GM15510 (cell line): Measurements from ENCODE around the gene RAD23B.

ENCODE experiments used
- POLR2A ChIP-seq: IDR thresholded peaks from 3 replicates; pipeline ENCODE4 v1.6.1; 2011; ENCODE audit warnings: borderline replicate concordance; ENCODE audit not compliant: insufficient read length; ENCODE audit errors: extremely low read depth

RAD23B gene

GRCh38 chr9:107363516-107364152, 80.6 kb downstream of the RAD23B start:
- no peak for TF ChIP-seq POLR2A

DNA sequence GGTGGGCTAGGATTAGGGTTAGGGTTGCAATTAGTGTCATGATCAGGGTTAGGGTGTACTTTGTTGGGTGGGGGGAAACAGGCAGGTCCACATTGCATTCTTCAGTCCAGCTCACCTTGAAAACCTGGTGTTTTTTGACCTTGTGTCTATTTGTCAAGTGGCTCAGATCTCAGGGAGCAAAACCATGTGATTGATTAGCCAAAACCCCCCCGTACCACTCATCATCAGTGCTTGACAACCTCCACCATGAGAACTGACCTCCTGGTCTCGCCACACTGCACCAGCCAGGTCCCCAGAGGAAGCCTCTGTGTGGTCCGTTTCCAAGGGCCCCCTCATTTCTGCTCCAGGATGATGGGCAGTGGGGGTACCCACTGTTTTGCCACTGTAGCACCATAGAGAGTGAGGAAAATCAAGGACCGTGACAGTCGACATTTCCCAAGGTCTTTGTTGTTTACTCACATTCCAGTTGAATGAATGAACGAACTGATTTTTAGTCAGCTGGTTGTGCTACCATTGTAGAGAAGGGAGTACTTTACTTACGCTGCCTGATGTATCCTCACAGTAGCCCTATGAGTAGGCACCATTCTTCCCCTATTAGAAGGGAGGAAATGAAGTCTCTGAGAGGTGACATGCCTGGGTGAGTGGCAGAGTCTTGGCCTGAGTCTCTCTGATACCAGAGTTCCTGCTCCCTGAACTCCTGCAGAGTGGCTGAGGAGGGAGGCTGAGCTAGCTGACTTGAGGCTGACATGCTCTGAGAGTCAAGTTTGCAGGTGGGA, 84.8 kb downstream of the RAD23B start:
- no peak for TF ChIP-seq POLR2A

DNA sequence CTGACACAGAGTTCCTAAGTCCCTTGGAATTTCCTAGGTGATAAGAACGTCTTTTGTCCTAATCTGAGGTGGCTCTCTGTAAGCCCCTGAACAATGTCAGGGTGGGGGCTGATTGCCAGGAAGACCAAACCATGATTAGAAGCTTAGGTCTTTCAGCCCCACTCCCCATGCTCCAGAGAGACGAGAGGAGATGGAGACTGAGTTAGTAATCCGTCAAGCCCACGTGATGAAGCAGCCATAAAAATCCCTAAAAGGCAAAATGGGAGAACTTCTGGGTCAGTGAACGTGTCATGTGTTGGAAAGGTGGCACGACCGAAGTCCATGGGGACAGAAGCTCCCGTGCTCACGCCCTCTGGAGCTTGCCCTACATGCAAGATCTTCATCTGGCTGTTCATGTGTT, 85.6 kb downstream of the RAD23B start:
- no peak for TF ChIP-seq POLR2A

DNA sequence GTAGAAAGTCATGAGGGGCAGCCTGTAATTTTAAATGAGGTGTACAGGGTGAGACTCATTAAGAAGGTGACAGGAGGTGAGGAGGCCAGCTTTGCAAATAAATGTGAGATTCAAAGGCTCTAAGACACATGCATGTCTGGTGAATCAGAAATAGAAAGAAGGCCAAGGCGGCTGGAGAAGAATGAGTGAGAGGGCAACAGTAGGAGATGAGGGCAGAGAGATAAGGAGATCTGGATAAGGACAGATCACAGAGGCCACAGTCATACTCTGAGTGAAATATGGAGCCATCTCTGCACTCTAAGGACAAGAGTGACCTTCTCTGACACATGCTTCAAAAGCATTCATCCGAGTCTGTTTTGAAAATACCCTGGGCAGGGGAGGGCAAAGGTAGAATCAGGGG, 90.7 kb downstream of the RAD23B start:
- TF ChIP-seq POLR2A = no peak

- no peak for TF ChIP-seq POLR2A
Measured at GRCh38 chr9:107375001-107375400, 91.9 kb downstream of the RAD23B start.

DNA sequence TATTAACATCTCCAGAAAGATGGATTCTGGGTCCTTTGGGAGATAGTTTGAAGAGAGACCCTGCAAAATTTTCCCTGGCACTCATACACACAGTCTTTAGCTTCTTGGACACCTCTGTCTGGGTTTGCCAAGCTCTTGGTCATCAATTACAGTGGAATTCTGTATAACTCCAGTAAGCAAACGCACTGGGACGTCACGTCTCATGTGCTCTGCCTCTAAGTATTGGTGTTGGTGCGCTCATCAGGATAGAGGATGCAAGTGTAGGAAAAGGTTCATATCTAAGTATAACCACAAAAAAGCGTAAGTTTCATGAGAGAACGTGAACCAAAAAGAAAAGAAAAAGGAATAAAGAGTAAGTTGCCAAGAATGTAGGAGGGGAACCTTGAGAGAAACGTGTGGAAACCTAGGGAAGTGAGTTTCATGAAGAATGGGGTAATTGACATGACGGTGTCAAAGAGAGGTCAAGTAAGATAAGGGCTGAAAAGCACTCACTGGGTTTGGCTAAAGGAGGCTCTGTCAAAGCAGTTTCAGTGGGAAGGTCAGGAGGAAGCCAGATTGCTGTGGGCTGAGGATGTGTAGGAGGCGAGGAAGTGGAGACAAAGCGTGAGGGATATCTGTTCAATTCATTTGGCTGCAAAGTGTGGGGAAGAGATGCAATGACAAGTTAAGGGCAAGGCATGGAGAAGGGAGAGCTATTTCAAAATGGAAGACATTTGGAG, 92.7 kb downstream of the RAD23B start:
- no peak for TF ChIP-seq POLR2A

DNA sequence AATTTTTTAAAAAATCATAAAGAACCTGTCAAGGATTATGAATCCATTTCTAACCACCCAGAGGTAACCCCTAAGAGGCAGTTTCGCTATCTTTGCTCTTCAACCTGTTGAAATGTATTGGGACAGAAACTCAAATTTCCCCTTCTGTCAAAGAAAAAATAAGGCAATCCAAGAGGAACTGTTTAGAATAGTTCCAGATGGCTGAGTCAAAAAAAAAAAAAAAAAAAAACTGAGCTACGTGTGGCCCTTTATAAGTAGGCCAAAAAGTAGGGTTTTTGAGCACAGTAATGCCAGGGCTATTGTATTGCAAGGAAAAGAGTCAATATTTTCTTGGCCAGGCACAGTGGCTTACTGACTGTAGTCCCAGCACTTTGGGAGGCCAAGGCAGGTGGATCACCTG, 94.9 kb downstream of the RAD23B start:
- no peak for TF ChIP-seq POLR2A
